HepG2 (cell line): ENCODE measurements around the gene BABAM1. TPM values are rescaled to one million over a fixed set of nuclear protein-coding genes. Genes with fewer than 3 reads are reported as not detected.

Experiments
- ARHGAP35 ChIP-seq: sonication (generic); formaldehyde crosslinking; IDR thresholded peaks from 2 replicates; pipeline ENCODE4 v1.9.0; 2022; ENCODE audit warnings: mild to moderate bottlenecking, inconsistent platforms, moderate library complexity, missing genetic modification reagents, borderline replicate concordance
- ATF7-NPFF ChIP-seq: sonication (generic); formaldehyde crosslinking; IDR thresholded peaks from 2 replicates; pipeline ENCODE4 v1.8.1; 2023; ENCODE audit warnings: mild to moderate bottlenecking, low read depth, missing genetic modification reagents, moderate library complexity
- ETV6 ChIP-seq: sonication (generic); formaldehyde crosslinking; conservative IDR thresholded peaks from 2 replicates; pipeline ENCODE4 v1.4.0; 2020; ENCODE audit warnings: missing genetic modification reagents
- HOXA7 ChIP-seq: sonication (generic); formaldehyde crosslinking; IDR thresholded peaks from 2 replicates; pipeline ENCODE4 v1.8.1; 2022; ENCODE audit warnings: mild to moderate bottlenecking, missing genetic modification reagents, moderate library complexity
- MED8 ChIP-seq: sonication (generic); formaldehyde crosslinking; IDR thresholded peaks from 2 replicates; pipeline ENCODE4 v1.8.1; 2023; ENCODE audit warnings: mild to moderate bottlenecking, missing genetic modification reagents; ENCODE audit not compliant: insufficient replicate concordance
- MIXL1 ChIP-seq: IDR thresholded peaks from 2 replicates; pipeline ENCODE4 v1.6.1; 2016
- RFX5 ChIP-seq: IDR thresholded peaks from 2 replicates; pipeline ENCODE4 v1.6.1; 2011; ENCODE audit warnings: low read depth, low read length, improper control_type of control experiment
- SRSF1 ChIP-seq: fragments of 200-400 bp; formaldehyde crosslinking; optimal IDR thresholded peaks from 2 replicates; pipeline ENCODE3; 2017; ENCODE audit warnings: mild to moderate bottlenecking, low read depth, low read length, moderate library complexity
- SUZ12 ChIP-seq: fragments of 150-350 bp; IDR thresholded peaks from 2 replicates; pipeline ENCODE4 v1.6.1; 2014; ENCODE audit warnings: low read depth, low read length
- TRIM24 ChIP-seq: sonication (generic); formaldehyde crosslinking; IDR thresholded peaks from 2 replicates; pipeline ENCODE4 v1.8.0; 2022; ENCODE audit warnings: mild to moderate bottlenecking, missing genetic modification reagents
- ZNF12 ChIP-seq: sonication (generic); formaldehyde crosslinking; IDR thresholded peaks from 2 replicates; pipeline ENCODE4 v1.5.0; 2020; ENCODE audit warnings: missing genetic modification reagents
- ZNF317 ChIP-seq: sonication (generic); formaldehyde crosslinking; IDR thresholded peaks from 2 replicates; pipeline ENCODE4 v1.5.0; 2020; ENCODE audit warnings: mild to moderate bottlenecking, missing genetic modification reagents
- ZNF335 ChIP-seq: sonication (generic); formaldehyde crosslinking; IDR thresholded peaks from 2 replicates; pipeline ENCODE4 v1.4.0; 2020; ENCODE audit warnings: missing genetic modification reagents
- ZNF788 ChIP-seq: sonication (generic); formaldehyde crosslinking; IDR thresholded peaks from 2 replicates; pipeline ENCODE4 v1.5.0; 2020; ENCODE audit warnings: mild to moderate bottlenecking, missing genetic modification reagents, borderline replicate concordance
- polyA plus RNA-seq, 8 experiments: library from polyadenylated mRNA; depleted of rRNA in 3 of 8; stranded (reverse) in 7 of 8; unstranded in 1 of 8; fragments of >200 nt; fragmentation: Illumina TruSeq in 4 of 8; extraction: Trizol in 4 of 8; gene quantifications; 2 replicates each; pipeline versions ENCODE4 v1.2.1 to v1.2.3, GENCODE V29; 2011 to 2016; ENCODE audit warnings: low read depth in 4 of 8, missing spikeins in 1 of 8, mixed read lengths in 1 of 8; ENCODE audit not compliant: insufficient read depth in 1 of 8
- total RNA-seq, 5 experiments: library from RNA; depleted of rRNA; stranded (reverse); fragments of >200 nt; fragmentation: Illumina TruSeq; extraction: Trizol; gene quantifications; 2 replicates each; pipeline ENCODE4 v1.2.3, GENCODE V29; 2016; ENCODE audit warnings: low read depth in 1 of 5
- TF ChIP-seq, protein P1 (sequence below): IDR thresholded peaks from 2 replicates; pipeline ENCODE4 v1.6.1; 2016; ENCODE audit warnings: missing genetic modification reagents, missing compliant biosample characterization
- TF ChIP-seq, protein P2 (sequence below): sonication (generic); formaldehyde crosslinking; IDR thresholded peaks from 2 replicates; pipeline ENCODE4 v1.9.0; 2021; ENCODE audit warnings: missing genetic modification reagents, mild to moderate bottlenecking, borderline replicate concordance
- TF ChIP-seq, protein P3 (sequence below): IDR thresholded peaks from 2 replicates; pipeline ENCODE4 v1.6.1; 2016
- TF ChIP-seq, protein P4 (sequence below): sonication (generic); formaldehyde crosslinking; IDR thresholded peaks from 2 replicates; pipeline ENCODE4 v1.4.0; 2020; ENCODE audit warnings: mild to moderate bottlenecking, missing genetic modification reagents
- TF ChIP-seq, protein P5 (sequence below): sonication (generic); formaldehyde crosslinking; IDR thresholded peaks from 2 replicates; pipeline ENCODE4 v1.4.0; 2020; ENCODE audit warnings: mild to moderate bottlenecking, missing genetic modification reagents

BABAM1 gene
- total and polyA plus RNA-seq, 2 of the 13 experiments (the other 11 are each of a cell fraction or from before 2014, with no cell fraction given): 70.0 to 82.0 TPM

DNA sequence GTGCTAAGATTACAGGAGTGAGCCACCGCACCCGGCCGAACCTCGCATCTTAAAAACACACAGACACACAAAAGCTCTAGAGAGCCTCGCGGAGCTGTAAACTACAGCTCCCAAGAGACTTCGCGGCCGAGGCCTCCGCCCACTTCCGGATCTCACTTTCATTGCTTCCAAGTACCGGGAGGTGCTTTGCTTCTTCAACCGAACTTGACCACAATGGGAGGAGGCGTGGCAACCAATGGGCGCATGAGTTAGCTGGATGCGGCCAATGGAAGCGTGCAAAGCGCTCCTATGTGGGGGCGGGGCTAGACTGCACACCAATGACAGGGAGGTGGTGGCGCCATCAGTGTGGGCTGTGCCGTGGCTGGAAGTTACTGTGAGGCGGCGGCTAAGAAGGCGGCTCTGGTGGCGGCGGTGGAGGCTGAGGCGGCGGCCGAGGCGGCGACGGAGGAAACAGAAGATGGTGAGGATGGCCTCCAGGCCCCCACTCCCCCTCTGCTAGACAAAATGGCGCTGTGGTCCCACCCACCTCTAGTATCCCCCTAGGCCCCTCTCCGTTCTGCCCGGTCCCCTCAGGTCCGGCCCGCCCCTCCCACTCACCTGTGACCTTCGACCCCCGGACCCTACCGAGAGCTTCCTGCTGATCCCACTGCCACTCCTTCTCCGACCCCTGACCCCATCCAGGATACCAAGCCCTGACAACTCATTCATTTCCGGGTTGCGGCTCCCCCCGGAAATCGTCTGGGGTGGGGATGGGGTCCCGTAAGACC is 42.1 kb downstream of the BABAM1 start, which contains the start of gene DDA1 (continued):
- TF ChIP-seq, protein P1, sequence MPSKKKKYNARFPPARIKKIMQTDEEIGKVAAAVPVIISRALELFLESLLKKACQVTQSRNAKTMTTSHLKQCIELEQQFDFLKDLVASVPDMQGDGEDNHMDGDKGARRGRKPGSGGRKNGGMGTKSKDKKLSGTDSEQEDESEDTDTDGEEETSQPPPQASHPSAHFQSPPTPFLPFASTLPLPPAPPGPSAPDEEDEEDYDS: peak; percentile 81
- TF ChIP-seq RFX5 (peak; percentile 67), ZNF317 (CRISPR knock-in tag) (peak; percentile 55; the same call in 1 of the 2 replicates), ETV6 (CRISPR knock-in tag) (0 out of 2 replicates have a peak, but pooled peaks have one; percentile 25), ZNF335 (CRISPR knock-in tag) (no peak), ZNF788 (CRISPR knock-in tag) (0 out of 2 replicates have a peak, but pooled peaks have one; percentile 66), HOXA7 (CRISPR knock-in tag) (no peak), SUZ12 (peak; percentile 66), ARHGAP35 (CRISPR knock-in tag) (no peak; the same call in 1 of the 2 replicates), SRSF1 (peak; percentile 62), ATF7-NPFF (no peak), MED8 (CRISPR knock-in tag) (no peak), MIXL1 (CRISPR knock-in tag) (no peak), TRIM24 (no peak), ZNF12 (CRISPR knock-in tag) (no peak)
- TF ChIP-seq, protein P2, sequence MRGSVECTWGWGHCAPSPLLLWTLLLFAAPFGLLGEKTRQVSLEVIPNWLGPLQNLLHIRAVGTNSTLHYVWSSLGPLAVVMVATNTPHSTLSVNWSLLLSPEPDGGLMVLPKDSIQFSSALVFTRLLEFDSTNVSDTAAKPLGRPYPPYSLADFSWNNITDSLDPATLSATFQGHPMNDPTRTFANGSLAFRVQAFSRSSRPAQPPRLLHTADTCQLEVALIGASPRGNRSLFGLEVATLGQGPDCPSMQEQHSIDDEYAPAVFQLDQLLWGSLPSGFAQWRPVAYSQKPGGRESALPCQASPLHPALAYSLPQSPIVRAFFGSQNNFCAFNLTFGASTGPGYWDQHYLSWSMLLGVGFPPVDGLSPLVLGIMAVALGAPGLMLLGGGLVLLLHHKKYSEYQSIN (CRISPR knock-in tag): no peak
- TF ChIP-seq, protein P3, sequence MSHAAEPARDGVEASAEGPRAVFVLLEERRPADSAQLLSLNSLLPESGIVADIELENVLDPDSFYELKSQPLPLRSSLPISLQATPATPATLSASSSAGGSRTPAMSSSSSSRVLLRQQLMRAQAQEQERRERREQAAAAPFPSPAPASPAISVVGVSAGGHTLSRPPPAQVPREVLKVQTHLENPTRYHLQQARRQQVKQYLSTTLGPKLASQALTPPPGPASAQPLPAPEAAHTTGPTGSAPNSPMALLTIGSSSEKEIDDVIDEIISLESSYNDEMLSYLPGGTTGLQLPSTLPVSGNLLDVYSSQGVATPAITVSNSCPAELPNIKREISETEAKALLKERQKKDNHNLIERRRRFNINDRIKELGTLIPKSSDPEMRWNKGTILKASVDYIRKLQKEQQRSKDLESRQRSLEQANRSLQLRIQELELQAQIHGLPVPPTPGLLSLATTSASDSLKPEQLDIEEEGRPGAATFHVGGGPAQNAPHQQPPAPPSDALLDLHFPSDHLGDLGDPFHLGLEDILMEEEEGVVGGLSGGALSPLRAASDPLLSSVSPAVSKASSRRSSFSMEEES: no peak
- TF ChIP-seq, protein P4, sequence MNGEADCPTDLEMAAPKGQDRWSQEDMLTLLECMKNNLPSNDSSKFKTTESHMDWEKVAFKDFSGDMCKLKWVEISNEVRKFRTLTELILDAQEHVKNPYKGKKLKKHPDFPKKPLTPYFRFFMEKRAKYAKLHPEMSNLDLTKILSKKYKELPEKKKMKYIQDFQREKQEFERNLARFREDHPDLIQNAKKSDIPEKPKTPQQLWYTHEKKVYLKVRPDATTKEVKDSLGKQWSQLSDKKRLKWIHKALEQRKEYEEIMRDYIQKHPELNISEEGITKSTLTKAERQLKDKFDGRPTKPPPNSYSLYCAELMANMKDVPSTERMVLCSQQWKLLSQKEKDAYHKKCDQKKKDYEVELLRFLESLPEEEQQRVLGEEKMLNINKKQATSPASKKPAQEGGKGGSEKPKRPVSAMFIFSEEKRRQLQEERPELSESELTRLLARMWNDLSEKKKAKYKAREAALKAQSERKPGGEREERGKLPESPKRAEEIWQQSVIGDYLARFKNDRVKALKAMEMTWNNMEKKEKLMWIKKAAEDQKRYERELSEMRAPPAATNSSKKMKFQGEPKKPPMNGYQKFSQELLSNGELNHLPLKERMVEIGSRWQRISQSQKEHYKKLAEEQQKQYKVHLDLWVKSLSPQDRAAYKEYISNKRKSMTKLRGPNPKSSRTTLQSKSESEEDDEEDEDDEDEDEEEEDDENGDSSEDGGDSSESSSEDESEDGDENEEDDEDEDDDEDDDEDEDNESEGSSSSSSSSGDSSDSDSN (CRISPR knock-in tag): peak; percentile 32; the same call in 1 of the 2 replicates
- TF ChIP-seq, protein P5, sequence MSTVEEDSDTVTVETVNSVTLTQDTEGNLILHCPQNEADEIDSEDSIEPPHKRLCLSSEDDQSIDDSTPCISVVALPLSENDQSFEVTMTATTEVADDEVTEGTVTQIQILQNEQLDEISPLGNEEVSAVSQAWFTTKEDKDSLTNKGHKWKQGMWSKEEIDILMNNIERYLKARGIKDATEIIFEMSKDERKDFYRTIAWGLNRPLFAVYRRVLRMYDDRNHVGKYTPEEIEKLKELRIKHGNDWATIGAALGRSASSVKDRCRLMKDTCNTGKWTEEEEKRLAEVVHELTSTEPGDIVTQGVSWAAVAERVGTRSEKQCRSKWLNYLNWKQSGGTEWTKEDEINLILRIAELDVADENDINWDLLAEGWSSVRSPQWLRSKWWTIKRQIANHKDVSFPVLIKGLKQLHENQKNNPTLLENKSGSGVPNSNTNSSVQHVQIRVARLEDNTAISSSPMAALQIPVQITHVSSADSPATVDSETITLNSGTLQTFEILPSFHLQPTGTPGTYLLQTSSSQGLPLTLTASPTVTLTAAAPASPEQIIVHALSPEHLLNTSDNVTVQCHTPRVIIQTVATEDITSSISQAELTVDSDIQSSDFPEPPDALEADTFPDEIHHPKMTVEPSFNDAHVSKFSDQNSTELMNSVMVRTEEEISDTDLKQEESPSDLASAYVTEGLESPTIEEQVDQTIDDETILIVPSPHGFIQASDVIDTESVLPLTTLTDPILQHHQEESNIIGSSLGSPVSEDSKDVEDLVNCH (CRISPR knock-in tag): no peak
